GM19328 (cell line): ENCODE results near the gene VASN.
"Not testable (repeated sequence)": the region's sequence is repeated elsewhere in the genome, so short reads cannot be mapped to it uniquely, and the experiment has no call there.

ENCODE experiments used
- ATAC-seq: cut with Tn5 transposase; IDR thresholded peaks from one replicate; pipeline ENCODE4 v1.9.1; 2021; ENCODE audit warnings: mild to moderate bottlenecking, moderate library complexity; ENCODE audit not compliant: unreplicated experiment

The VASN gene

GRCh38 chr16:4383591-4384444 lies 12.2 kb downstream of the VASN start:
- no peak for ATAC-seq

GRCh38 chr16:4384509-4384942 lies 12.9 kb downstream of the VASN start:
- no peak for ATAC-seq

- ATAC-seq, result no peak
Measured at GRCh38 chr16:4385066-4385788, 13.6 kb downstream of the VASN start.

GRCh38 chr16:4385789-4386450 lies 14.3 kb downstream of the VASN start:
- ATAC-seq, result no peak

GRCh38 chr16:4386451-4386805 lies 14.8 kb downstream of the VASN start:
- ATAC-seq, result no peak

- ATAC-seq, result no peak
Measured at GRCh38 chr16:4386951-4387565, 15.4 kb downstream of the VASN start.

GRCh38 chr16:4387781-4388180 lies 16.1 kb downstream of the VASN start:
- no peak for ATAC-seq

- ATAC-seq, result no peak
Measured at GRCh38 chr16:4388271-4389021, 16.8 kb downstream of the VASN start.

GRCh38 chr16:4389051-4389955 lies 17.7 kb downstream of the VASN start:
- no peak for ATAC-seq

- no peak for ATAC-seq
Measured at GRCh38 chr16:4390266-4391260, 18.9 kb downstream of the VASN start.

GRCh38 chr16:4391631-4392381 lies 20.2 kb downstream of the VASN start:
- ATAC-seq, result no peak

- ATAC-seq, result no peak
Measured at GRCh38 chr16:4392382-4393239, 21.0 kb downstream of the VASN start.

- ATAC-seq, result no peak
Measured at GRCh38 chr16:4393240-4393600, 21.6 kb downstream of the VASN start.

GRCh38 chr16:4393850-4394249 lies 22.2 kb downstream of the VASN start:
- not testable (repeated sequence) for ATAC-seq

- ATAC-seq, result no peak
Measured at GRCh38 chr16:4395055-4395726, 23.5 kb downstream of the VASN start.
